GM21825 (cell line): ENCODE results near the gene DUSP5.

Experiments used
- ATAC-seq: cut with Tn5 transposase; IDR thresholded peaks from one replicate; pipeline ENCODE4 v1.9.1; 2021; ENCODE audit warnings: mild to moderate bottlenecking, moderate library complexity; ENCODE audit not compliant: unreplicated experiment

The DUSP5 gene

GRCh38 chr10:110498982-110499795 is 1.5 kb downstream of the DUSP5 start:
- peak; percentile 25 for ATAC-seq

GRCh38 chr10:110499796-110500514 is 2.2 kb downstream of the DUSP5 start:
- no peak for ATAC-seq

- ATAC-seq: no peak
Measured at GRCh38 chr10:110500515-110500905, 2.8 kb downstream of the DUSP5 start.

- no peak for ATAC-seq
Measured at GRCh38 chr10:110501142-110501937, 3.6 kb downstream of the DUSP5 start.

DNA sequence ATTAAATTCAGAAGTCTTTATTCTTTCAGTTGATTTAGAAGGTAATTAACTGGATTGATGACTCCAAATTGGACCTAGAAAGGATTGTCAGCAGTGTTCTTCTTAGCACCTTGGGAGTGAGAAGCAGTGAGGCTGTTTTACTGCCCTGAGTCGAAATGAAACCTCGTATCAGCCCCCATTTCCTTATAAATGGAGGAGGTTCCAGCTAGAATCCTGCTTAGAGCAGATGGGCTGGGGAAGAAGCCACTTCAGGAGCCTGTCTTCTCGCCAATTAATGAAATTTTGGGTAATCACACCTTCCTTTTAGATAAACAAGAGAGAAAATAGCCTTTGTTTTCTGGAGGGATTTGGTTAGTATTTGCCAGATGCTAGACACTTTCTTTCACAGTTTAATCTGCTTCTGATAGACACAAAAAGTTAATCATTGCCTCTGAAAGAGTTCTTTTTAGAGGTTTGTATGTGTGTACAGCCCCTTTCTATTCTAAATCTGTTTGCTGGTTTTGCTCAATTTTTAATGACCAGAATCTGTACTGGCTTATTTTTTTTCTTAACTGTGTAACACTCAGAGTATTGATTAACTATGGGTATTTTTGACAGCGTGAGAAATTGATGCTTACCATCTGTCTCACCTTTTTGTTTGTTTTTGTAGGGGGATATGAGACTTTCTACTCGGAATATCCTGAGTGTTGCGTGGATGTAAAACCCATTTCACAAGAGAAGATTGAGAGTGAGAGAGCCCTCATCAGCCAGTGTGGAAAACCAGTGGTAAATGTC is 4.6 kb downstream of the DUSP5 start:
- no peak for ATAC-seq

GRCh38 chr10:110502851-110503301 is 5.2 kb downstream of the DUSP5 start:
- ATAC-seq: peak; percentile 32

DNA sequence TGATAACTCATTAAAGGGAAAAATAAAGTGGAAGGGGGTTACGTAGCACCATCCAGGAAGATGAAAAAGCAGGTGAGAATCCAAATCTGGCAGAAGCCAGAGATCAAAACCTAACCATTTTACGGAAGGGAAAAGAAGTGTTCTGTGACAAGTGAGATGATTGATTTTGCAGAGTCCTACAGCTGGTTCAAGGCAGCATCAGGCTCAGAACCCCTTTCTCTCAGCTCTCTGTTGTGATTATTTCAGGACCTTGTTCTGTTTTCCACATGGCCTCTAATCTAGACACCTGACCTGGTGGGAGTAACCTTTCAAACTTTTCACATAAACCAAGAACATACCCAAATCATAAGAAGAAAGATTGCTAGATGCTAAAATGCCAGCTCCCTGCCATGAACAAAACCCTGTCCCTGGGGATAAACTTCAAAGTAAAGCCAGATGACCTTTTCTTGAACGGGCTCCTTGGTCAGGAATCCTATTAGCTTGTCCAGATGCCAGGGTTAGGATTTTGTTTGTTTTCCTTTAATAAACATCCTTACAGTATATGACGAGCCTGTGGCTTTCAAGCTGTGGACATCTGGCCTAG is 5.9 kb downstream of the DUSP5 start:
- no peak for ATAC-seq

- peak; percentile 49 for ATAC-seq
Measured at GRCh38 chr10:110504111-110504735, 6.5 kb downstream of the DUSP5 start.

DNA sequence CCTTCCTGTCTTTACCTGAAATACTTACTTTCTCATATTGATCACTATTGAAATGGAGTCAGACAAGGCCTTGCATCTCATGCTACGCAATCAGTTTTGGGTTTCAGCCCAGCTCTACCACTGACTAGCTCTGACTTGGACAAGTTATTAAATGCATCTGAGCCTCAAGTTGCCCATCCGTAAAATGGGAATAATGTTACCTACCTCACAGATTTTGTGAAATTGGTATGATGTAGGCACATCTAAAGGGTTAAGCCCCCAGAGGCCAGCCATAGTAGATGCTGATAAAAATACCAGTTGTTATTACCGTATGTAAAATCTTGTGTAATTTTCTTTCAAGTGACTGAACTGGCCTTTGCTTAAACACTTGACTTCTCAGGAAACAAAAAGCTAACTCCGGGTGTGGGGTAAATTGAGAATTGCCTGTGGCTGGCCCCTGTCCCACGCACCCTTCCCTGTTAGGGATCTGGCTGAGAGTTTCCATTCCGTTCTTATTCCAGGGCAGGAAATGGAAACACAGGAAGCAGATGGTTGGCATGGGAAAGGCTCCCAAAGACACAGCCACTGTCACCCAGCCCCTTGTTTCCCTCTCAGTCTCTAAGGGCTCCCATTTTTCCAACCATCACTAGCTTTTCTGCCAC is 7.5 kb downstream of the DUSP5 start:
- ATAC-seq: no peak

DNA sequence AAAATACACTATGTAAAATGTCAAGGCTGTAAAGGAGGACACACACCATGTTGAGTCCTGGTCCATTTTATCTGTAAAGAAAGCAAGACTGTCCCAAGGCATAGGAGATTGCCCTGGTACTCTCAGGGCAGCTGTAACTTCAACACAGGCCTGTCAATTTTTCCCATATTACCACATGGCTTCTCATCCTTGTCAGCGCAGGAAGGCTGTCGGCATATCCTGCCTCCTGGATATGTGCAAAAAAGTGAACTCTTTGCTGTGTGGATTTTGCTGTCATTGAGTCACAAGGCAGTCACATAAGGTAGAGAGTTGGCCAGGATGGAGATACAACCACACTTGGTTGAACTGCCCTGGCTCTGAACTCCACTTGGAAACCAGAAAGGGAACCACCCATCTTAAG is 8.7 kb downstream of the DUSP5 start:
- no peak for ATAC-seq

DNA sequence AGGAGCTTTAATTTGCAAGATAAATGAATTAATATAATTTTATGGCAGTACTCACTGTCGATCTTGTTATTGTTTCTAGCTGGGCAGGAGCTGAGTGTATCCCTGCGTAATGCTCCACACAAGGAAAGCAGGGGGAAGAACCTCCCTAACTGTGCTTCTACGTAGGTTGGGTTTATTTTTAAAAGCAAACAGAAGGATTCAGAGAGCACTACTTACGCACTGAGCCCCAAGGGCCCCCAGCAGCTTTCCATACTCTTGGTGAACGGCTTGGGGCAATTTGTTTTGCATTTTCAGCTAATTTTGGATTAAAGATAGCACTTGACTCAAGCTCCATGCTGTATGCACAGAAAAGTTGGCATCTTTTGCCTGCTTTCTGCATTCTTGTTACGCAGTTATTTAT is 9.6 kb downstream of the DUSP5 start:
- ATAC-seq: no peak

GRCh38 chr10:110508159-110508788 is 10.6 kb downstream of the DUSP5 start:
- ATAC-seq: no peak

- no peak for ATAC-seq
Measured at GRCh38 chr10:110508806-110509544, 11.3 kb downstream of the DUSP5 start.

GRCh38 chr10:110509560-110509959 is 11.9 kb downstream of the DUSP5 start:
- ATAC-seq: no peak

- no peak for ATAC-seq
Measured at GRCh38 chr10:110510086-110510485, 12.4 kb downstream of the DUSP5 start.

- no peak for ATAC-seq
Measured at GRCh38 chr10:110510730-110511129, 13.0 kb downstream of the DUSP5 start.

DNA sequence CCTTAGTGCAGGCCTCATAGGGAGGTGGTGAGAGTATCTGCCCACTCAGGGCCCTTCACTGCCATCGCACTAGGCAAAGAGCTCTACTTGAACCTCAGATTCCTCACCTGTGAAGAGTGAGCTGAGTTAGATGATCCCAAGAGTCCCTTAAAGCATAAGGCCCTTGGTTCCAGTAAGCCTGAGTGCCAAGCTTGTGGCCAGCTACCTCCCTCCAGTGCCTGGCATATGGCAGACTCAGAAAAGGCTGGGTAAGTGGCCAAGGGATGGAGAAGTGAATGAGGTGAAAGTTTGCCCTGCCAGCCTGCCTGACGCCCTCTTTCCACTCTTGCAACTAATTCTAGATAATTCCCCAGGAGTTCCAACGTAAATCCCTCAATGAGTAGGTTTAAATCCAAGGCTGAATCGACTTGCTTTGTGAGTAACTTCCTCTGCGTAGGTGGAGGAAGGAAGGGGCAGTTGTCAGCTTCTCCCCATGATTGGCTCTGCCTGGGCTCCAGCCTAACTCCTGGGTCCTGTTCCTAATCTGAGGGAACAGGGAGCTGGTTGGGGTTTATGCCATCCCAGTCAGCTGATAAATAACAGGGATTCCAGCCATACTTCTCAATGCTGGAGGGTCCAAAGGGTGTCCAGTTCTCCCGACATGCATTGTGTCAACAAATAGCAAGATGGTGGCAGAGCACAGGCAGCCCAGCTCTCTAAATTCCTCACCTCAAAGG is 14.2 kb downstream of the DUSP5 start:
- no peak for ATAC-seq
